Ovary (tissue), 3 donors: ENCODE data around the gene IGFBP3.

Experiments used
- EP300 ChIP-seq: sonication (generic); formaldehyde crosslinking; IDR thresholded peaks from one replicate; pipeline ENCODE4 v1.6.1; 2017; ENCODE audit warnings: antibody characterized with exemption
- POLR2A ChIP-seq: fragments of 450-650 bp; IDR thresholded peaks from one replicate; pipeline ENCODE4 v1.6.1; 2017; ENCODE audit warnings: antibody characterized with exemption, mild to moderate bottlenecking, moderate library complexity
- TF ChIP-seq, protein P1 (sequence below), 3 donors: fragments of 450-650 bp in 2 of 3; fragments of 200-600 bp in 1 of 3; IDR thresholded peaks; one replicate each; pipeline versions ENCODE4 v1.5.1 to v1.8.0; 2016 to 2022; ENCODE audit warnings: antibody characterized with exemption in 3 of 3, mild to moderate bottlenecking in 1 of 3
- donor health status: DM: no; HTN: no; CAD: no.

DNA sequence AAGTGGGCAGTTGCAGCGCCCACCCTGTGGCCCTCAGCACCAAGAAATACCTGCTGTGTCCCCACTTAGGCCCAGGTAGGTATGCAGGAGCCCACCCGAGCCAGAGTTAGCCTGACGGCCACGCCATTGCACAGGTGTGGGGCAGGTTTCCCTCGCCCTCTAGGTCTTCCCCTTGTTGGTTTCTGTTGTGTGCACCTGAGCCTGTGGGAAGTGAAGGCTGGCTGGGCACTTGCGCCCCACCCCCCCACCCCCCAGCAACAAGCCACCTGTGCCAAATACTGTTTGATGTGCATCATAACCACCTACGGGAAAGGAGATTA is 48.1 kb downstream of the IGFBP3 start, which contains the start of gene CCDC201:
- TF ChIP-seq, protein P1, sequence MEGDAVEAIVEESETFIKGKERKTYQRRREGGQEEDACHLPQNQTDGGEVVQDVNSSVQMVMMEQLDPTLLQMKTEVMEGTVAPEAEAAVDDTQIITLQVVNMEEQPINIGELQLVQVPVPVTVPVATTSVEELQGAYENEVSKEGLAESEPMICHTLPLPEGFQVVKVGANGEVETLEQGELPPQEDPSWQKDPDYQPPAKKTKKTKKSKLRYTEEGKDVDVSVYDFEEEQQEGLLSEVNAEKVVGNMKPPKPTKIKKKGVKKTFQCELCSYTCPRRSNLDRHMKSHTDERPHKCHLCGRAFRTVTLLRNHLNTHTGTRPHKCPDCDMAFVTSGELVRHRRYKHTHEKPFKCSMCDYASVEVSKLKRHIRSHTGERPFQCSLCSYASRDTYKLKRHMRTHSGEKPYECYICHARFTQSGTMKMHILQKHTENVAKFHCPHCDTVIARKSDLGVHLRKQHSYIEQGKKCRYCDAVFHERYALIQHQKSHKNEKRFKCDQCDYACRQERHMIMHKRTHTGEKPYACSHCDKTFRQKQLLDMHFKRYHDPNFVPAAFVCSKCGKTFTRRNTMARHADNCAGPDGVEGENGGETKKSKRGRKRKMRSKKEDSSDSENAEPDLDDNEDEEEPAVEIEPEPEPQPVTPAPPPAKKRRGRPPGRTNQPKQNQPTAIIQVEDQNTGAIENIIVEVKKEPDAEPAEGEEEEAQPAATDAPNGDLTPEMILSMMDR (IDR thresholded peaks at IDR 0.05), result no peak
- TF ChIP-seq POLR2A (no peak), EP300 (no peak)
